HUDEP-2 (cell line): ENCODE measurements around the gene ALK.

ENCODE experiments used
- DNase-seq, 76 experiments: peaks; one replicate each; lab custom pipeline; 2025; ENCODE audit not compliant: unreplicated experiment in 76 of 76; lab: John Stamatoyannopoulos, UW

Gene ALK

GRCh38 chr2:29430382-29431112 is 490.8 kb downstream of the ALK start:
- no peak for DNase-seq

DNA sequence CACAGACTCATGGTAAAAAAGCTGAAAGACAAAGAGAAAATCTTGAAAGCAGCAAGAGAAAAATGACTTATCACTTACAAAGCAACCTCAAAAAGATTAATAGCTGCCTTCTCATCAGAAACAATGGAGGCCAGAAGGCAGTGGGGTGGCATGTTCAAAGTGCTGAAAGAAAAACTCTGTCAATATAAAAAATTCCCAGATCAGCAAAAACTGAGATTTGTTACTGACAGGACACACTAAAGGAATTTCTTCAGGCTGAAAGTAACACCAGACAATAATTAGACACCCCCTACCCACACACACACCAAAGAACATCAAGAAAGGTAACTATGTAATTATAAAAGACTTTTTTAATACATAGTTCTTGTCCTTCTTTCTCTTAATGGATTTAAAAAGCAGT is 495.0 kb downstream of the ALK start:
- no peak for DNase-seq

DNA sequence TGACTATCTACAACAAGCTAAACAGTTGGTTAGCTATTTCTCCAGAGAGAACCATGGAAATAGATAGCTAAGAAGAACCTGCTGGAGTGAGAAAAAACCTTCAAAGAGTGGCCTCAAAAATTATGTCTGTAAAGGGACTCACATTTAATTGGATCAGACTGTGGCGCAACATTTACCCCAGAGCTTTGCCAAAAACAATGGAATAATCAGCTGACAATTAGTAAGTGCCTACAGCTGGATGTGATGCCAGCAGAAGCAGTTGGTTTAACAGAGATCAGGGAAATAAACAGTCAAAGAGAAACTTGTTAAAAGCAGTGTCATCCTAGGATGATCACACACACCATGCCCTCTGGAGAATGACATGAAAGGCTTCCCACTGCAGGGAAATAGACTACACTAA is 495.5 kb downstream of the ALK start:
- DNase-seq, result no peak

DNA sequence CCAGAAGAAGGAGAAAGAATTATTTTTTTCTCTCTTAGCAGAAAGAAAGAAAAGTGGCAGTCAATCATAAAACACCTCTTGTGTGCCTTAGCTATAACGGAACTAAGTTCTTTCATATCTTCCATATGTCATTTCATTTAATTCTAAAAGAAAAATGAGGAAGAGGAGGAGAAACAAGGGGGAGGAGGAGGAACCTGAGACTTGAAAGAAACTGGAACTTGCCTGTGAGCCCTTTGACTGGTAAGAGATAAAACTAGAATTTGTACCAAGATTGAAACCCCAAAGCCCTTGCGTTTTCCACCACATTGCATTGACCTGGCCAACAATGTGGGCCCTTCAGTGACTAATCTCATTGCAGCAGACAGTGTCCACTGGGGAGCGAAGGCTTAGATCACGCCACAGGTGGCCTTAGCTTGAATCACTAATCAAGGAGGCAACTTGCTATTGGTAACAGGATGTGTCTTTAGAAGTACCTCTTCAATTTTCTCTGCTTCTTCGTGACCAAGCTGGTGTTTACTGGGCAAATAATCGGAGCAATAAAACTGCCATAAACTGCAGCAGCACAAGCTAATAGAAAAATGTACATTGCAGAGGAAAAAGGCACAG is 498.2 kb downstream of the ALK start:
- no peak for DNase-seq

DNA sequence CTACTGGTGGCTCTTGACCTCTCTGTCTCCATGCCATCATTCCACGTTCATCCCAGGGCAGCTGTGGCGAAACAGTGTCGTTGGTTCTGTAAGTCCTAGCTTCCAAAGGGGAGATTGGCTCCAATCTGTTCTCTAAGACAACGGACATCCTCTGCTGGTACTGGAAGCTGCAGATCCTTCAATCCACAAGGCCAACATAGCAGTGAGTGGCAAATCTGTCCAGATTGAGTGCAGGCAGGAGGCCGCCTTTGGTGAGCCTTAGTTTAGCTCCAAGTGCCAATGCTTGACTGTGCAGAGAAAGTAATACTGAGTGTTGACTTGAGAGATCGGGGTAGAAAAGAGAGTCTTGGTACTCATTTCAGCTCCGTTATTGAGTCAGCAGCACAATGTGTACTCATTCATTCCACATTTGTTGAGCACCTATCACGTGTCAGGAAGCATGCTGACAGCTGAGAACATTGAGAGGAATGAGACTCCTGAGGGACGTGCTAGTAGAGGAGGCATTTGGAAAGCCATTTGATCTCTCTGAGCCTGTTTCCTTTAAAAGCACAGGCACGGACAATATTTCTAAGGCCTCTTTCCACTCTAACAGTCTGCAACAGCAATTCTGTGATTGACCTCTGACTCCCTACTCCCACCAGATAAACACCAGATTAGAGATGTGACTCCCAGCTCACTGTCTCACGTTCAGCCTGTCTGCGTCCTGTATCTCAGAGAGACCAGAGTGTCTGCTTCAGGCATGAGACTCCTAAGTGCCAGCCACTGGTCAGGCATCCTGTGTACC is 500.2 kb downstream of the ALK start:
- no peak for DNase-seq

DNA sequence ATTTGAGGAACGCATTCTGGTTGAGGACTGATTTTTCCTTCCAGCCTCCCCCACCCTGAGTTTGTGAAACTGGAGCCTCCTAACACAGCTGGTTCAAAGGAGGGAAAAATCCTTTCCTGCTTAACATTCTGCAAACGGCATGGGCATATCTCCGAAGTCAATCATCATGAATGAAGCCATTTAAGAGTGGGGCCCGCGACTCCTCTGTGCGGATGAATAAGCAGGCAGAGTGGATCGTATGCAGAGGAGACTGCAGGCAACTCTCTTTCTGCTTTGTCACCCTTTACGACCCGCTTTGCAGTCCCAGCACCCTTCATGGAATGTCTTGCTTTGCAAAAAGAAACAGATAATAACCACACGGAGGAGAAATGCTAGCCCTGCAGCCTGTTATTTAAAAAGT is 500.9 kb downstream of the ALK start:
- no peak for DNase-seq

DNA sequence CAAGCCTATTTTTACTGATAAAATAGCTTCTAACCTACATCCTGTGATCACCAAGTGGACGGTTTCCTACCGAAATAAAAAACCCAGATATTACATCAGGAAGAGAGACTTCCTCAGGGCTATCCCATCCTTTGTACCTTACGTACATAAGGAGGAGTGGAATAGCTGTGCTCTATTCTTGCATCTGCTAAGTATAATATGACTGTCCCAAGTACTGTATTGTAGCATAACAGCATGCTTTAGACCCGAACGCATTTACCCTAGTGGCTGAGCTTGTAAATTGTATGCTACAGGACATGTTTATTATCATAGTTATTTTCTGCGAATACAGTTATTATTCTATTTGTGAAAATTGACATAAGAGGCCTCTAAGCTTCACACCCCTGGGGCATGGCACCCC is 503.8 kb downstream of the ALK start:
- no peak for DNase-seq

GRCh38 chr2:29412197-29412925 is 509.0 kb downstream of the ALK start:
- DNase-seq, result no peak

GRCh38 chr2:29405707-29406106 is 515.7 kb downstream of the ALK start:
- DNase-seq, result no peak

DNA sequence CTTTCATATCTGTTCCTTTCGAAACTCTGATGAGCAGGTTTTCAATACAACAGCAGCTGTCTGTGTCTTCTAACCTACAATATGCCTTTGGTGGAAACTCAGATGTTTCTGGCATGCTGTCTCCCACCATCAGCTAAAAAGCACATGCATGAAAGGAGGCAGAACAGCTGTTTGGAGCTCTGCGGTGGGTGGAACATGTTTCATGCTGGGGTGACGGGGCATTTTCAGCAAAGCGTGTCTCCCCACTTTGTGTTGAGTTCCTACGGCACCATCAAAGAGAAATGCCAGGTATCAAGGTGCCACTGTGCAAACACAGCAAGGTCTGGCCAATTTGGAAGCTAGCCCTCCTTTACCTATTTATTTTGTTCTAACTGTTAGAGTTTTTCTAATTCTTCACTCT is 516.1 kb downstream of the ALK start:
- DNase-seq, result no peak

DNA sequence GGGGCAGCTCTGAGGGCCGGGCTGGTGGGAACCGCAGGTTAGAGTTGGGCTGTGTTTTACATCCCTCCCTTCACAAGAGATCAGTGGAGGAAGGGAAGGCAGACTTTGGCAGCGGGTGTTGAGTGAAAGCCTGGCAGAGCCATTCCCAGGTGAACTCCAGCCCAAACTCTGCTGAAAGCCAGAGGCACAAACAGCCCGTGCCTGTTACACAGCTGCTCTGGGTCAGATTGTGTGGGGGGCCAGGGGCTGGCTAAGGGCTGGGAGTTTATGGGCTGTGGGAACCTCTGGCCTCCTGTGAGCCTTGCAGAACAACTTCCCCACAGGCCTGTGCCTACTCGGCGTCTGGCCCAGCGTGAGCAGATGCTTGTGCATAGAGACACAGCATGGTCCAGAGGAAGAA is 519.4 kb downstream of the ALK start:
- DNase-seq, result no peak

DNA sequence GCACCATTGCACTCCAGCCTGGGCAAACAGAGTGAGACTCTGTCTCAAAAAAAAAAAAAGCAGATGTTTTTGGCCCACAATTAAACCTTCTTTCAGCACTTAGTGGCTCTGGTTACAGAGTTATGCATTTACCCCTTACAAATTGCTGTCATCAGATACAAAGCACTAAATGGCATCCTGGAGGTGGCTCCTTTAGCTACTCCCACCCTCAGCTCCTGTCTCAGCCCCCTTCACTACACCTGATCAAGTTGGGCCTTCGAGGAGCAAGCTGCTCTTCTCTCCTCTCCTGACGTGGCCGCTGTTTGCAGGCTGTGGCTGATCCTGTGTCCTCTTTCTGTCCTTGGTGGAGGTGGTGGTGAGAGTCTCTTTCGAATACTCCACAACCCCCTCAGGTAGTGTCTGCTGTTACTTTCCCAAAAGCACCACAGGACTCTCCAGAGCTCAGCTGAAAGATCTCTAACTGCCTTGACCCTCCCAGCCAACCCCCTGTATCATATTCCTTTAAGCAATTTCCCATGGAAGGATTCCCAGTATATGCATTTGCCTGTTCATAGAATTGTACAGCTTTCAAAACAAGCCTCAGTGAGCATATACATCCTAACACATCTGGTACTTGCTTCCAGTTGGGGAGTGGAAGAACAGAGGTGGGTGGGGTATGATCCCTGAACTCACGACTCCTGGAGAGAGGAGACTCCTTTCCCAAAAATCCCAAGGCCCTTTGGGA is 520.3 kb downstream of the ALK start:
- no peak for DNase-seq

GRCh38 chr2:29398384-29399237 is 522.8 kb downstream of the ALK start:
- peak in 1 of 76 experiments; percentile 1 for DNase-seq

DNA sequence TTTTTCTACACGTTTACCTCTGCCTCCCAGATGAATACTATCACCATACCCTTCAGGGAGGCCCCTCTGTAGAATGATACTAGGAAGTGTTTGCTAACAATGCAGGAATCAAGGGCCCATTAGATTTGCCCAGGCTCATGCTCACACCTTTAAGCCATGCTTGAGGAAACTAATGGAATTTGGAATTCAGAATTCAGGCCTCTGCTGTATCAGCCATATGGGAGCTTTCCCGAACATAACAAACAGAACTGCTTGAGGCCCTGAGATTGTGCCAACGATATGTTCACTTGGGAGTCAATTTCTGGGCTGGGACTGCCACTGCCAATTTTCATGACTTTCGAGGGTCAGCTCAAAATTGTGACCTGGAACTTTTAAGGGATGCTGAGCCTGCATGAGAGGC is 523.7 kb downstream of the ALK start:
- no peak for DNase-seq

DNA sequence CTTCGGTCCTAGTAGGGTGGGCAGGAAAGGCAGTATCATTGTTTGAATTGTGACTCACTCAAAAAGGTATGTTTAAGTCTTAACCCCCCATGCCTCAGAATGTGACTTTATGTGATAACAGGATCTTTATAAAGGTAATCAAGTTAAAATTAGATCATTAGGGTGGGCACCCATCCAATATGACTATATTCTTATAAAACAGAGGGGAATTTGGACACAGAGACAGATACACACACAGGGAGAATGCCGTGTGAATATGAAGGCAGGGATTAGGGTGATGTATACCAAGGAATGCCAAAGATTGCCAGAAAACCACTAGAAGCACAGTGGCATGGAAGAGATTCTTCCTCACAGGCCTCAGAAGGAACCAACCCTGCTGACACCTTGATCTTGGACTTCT is 524.3 kb downstream of the ALK start:
- DNase-seq, result no peak

DNA sequence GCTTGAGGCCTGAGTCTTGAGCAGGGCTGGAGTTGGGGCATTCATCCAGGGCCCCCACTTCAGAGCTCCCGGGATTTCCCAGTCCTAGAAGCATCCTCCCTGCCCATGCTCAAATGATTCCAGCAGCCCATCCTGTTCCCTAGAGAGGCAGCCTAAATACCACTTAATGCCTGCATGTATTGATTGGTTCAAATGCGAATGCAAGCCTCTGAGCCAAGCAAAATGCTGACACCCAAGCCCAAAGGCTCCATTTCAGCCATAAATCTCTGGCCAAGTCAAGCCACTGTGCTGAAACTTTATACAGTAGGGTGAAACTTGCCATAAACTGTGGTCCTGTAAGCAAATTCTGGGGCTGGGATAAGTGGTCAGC is 526.4 kb downstream of the ALK start:
- no peak for DNase-seq

DNA sequence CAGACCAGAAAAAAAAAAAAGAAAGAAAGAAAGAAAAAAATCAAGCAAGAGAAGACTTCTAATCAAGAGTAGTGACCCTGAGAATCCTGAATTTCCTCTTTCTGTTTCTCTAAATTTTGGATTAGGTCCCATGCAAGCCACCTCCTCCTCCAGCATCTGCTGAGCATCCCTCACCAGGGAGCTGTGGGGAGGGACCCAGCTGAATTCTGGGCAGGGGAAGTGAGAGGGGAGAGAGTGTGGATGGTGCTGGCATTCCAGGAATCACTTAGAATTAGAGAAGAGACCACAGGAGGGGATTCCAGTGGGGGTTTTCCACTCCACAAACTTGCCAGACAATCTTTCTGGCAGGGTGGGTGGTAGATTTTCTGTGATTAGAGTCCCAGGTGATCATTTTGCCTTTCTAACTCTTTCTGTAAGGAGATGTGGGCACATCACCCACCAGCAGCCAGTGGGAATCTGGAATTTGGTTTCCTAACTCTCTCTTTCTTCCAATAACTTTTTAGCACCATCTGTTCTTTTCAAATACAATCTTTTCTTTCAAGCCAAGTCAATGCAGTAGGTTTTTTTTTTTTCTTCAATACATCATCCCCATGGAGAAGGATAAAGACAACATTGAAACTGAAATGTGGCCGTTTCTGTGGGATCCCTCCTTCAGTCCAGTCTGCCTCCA is 526.9 kb downstream of the ALK start:
- DNase-seq, result no peak

- no peak for DNase-seq
These were observed 527.7 kb downstream of the ALK start for GRCh38 chr2:29393676-29394075.

GRCh38 chr2:29392774-29393173 is 528.6 kb downstream of the ALK start:
- DNase-seq, result no peak
